GM23338 (cell line): ENCODE results near the gene CARNS1. TPM values are rescaled to one million over a fixed set of nuclear protein-coding genes. Genes with fewer than 3 reads are reported as not detected.

Experiments
- ATAC-seq: fragments of 200-7000 bp; cut with Tn5 transposase; 3 replicates; pipeline ENCODE4 v1.9.1; 2020
- DNase-seq: peaks from one replicate; pipeline ENCODE4 v3.0.0-alpha.2; 2015; ENCODE audit warnings: low spot score
- H2AFZ ChIP-seq: fragments of 200-600 bp; sonication (generic); 2 replicates; pipeline ENCODE4 v1.8.0; 2016; ENCODE audit warnings: antibody characterized with exemption, mild to moderate bottlenecking, moderate library complexity
- H3F3A ChIP-seq: fragments of 200-600 bp; sonication (generic); replicated peaks from 2 replicates; pipeline ENCODE4 v1.8.0; 2017; ENCODE audit warnings: antibody characterized with exemption, mixed run types, low read depth
- H3K27ac ChIP-seq: fragments of 200-600 bp; sonication (generic); 2 replicates; pipeline ENCODE4 v1.6.1; 2016; ENCODE audit warnings: low read depth
- H3K27me3 ChIP-seq: fragments of 200-600 bp; sonication (generic); 2 replicates; pipeline ENCODE4 v1.8.0; 2016; ENCODE audit warnings: mild to moderate bottlenecking, mixed run types, moderate library complexity; ENCODE audit not compliant: insufficient read depth
- H3K36me3 ChIP-seq: fragments of 200-600 bp; sonication (generic); 2 replicates; pipeline ENCODE4 v1.8.0; 2016; ENCODE audit warnings: mild to moderate bottlenecking; ENCODE audit not compliant: insufficient read depth
- H3K4me1 ChIP-seq: fragments of 200-600 bp; sonication (generic); 2 replicates; pipeline ENCODE4 v1.8.0; 2016; ENCODE audit warnings: mild to moderate bottlenecking, moderate library complexity; ENCODE audit not compliant: insufficient read depth
- H3K4me2 ChIP-seq: fragments of 200-600 bp; sonication (generic); 2 replicates; pipeline ENCODE4 v1.7.1; 2017; ENCODE audit warnings: mixed run types
- H3K4me3 ChIP-seq: fragments of 200-600 bp; sonication (generic); 2 replicates; pipeline ENCODE4 v1.6.1; 2016; ENCODE audit warnings: mixed run types
- H3K79me2 ChIP-seq: fragments of 200-600 bp; sonication (generic); replicated peaks from 2 replicates; pipeline ENCODE4 v1.8.0; 2017; ENCODE audit warnings: mild to moderate bottlenecking; ENCODE audit not compliant: insufficient read depth
- H3K9me2 ChIP-seq: fragments of 200-600 bp; sonication (generic); 2 replicates; pipeline ENCODE4 v1.8.0; 2017; ENCODE audit not compliant: insufficient read depth
- H4K20me1 ChIP-seq: fragments of 200-600 bp; sonication (generic); replicated peaks from 2 replicates; pipeline ENCODE4 v1.8.0; 2017; ENCODE audit warnings: mild to moderate bottlenecking; ENCODE audit not compliant: insufficient read depth
- H3K27ac Mint-ChIP-seq: 2 replicates; pipeline ENCODE4 v1.8.0; 2020; ENCODE audit warnings: inconsistent platforms, mild to moderate bottlenecking, moderate library complexity, mixed read lengths
- H3K27me3 Mint-ChIP-seq: 3 replicates; pipeline ENCODE4 v1.8.0; 2022; ENCODE audit warnings: low read depth, mild to moderate bottlenecking, moderate library complexity, mixed read lengths, inconsistent platforms; ENCODE audit not compliant: insufficient read depth, poor library complexity
- H3K36me3 Mint-ChIP-seq: 3 replicates; pipeline ENCODE4 v1.8.0; 2021; ENCODE audit warnings: low read depth, mild to moderate bottlenecking, inconsistent platforms, moderate library complexity, mixed read lengths
- H3K4me1 Mint-ChIP-seq: 3 replicates; pipeline ENCODE4 v1.8.0; 2020; ENCODE audit warnings: mild to moderate bottlenecking, inconsistent platforms, mixed read lengths
- H3K4me3 Mint-ChIP-seq: 3 replicates; pipeline ENCODE4 v1.8.0; 2021; ENCODE audit warnings: moderate library complexity, mild to moderate bottlenecking, inconsistent platforms, mixed read lengths
- H3K9me3 Mint-ChIP-seq: 3 replicates; pipeline ENCODE4 v1.8.0; 2020; ENCODE audit warnings: moderate library complexity, mild to moderate bottlenecking, inconsistent platforms, mixed read lengths
- CREB1 ChIP-seq: fragments of 250-450 bp; sonication (Bioruptor Pico); IDR thresholded peaks from 2 replicates; pipeline ENCODE4 v1.5.0; 2020; ENCODE audit warnings: low read depth, mild to moderate bottlenecking, moderate library complexity
- CTCF ChIP-seq, 2 experiments: fragments of 200-600 bp in 1 of 2; sonication (generic) in 1 of 2; conservative IDR thresholded peaks; 2 replicates each; pipeline versions ENCODE4 v1.5.1 to v1.6.1; 2016 to 2017; ENCODE audit warnings: antibody characterized with exemption in 2 of 2, low read depth in 2 of 2, mild to moderate bottlenecking in 2 of 2, moderate library complexity in 1 of 2
- EZH2 ChIP-seq: fragments of 200-600 bp; sonication (generic); IDR thresholded peaks from one replicate; pipeline ENCODE4 v1.8.0; 2017; ENCODE audit warnings: antibody characterized with exemption, mild to moderate bottlenecking, low read depth; ENCODE audit not compliant: unreplicated experiment
- EZH2phosphoT487 ChIP-seq: fragments of 200-600 bp; sonication (generic); IDR thresholded peaks from one replicate; pipeline ENCODE4 v1.8.1; 2018; ENCODE audit warnings: antibody characterized with exemption; ENCODE audit not compliant: unreplicated experiment
- POLR2AphosphoS5 ChIP-seq: IDR thresholded peaks from 2 replicates; pipeline ENCODE4 v1.6.1; 2016; ENCODE audit warnings: antibody characterized with exemption, low read depth
- REST ChIP-seq: IDR thresholded peaks from one replicate; pipeline ENCODE4 v1.6.1; 2018; ENCODE audit warnings: antibody characterized with exemption; ENCODE audit not compliant: unreplicated experiment
- ZNF114 ChIP-seq: fragments of 250-450 bp; sonication (Bioruptor Pico); IDR thresholded peaks from 2 replicates; pipeline ENCODE4 v1.5.0; 2020; ENCODE audit warnings: mild to moderate bottlenecking, moderate library complexity
- polyA plus RNA-seq: library from polyadenylated mRNA; unstranded; fragments of >200 nt; fragmentation: Nextera tagmentation; extraction: Ambion mirVana; gene quantifications from 2 replicates; pipeline ENCODE4 v1.2.1, GENCODE V29; 2016
- total RNA-seq: library from RNA; depleted of rRNA; stranded (reverse); fragments of >200 nt; shearing (Covaris generic); gene quantifications from 2 replicates; pipeline ENCODE4 v1.2.3, GENCODE V29; 2014

Gene CARNS1
- total and polyA plus RNA-seq, 2 experiments from 2014 or later: 0.52 to 0.76 TPM

GRCh38 chr11:67449116-67449844 lies 33.8 kb downstream of the CARNS1 start:
- H3K79me2 ChIP-seq: no peaks in the 10 kb centered on the region
- H3K27me3 ChIP-seq: no peaks in the 10 kb centered on the region
- Mint-ChIP-seq H3K9me3 (no peaks in the 10 kb centered on the region), H3K27ac (no peak overlapping the region), H3K4me1 (no peaks in the 10 kb centered on the region), H3K4me3 (no peak overlapping the region), H3K27me3 (peaks cover 20% of the 10 kb centered on the region), H3K36me3 (no peaks in the 10 kb centered on the region)
- H3K9me2 ChIP-seq: no peaks in the 10 kb centered on the region
- H3K36me3 ChIP-seq: no peaks in the 10 kb centered on the region
- no peak overlapping the region for H3K27ac ChIP-seq
- no peaks in the 10 kb centered on the region for H4K20me1 ChIP-seq
- no peak overlapping the region for H3K4me2 ChIP-seq
- H2AFZ ChIP-seq: no peak overlapping the region
- TF ChIP-seq POLR2AphosphoS5 (no peak), ZNF114 (CRISPR knock-in tag) (no peak)
- H3K4me1 ChIP-seq: 0 out of 2 replicates have a peak, but pooled peaks cover under 1% of the 10 kb centered on the region
- no peak for ATAC-seq
- no peaks in the 10 kb centered on the region for H3F3A ChIP-seq
- no peak for DNase-seq
- no peak overlapping the region for H3K4me3 ChIP-seq

GRCh38 chr11:67450796-67451657 lies 35.5 kb downstream of the CARNS1 start:
- Histone ChIP-seq H2AFZ (no peak overlapping the region), H3K4me1 (no peaks in the 10 kb centered on the region), H3K4me2 (no peak overlapping the region), H3F3A (no peaks in the 10 kb centered on the region), H3K79me2 (no peaks in the 10 kb centered on the region), H3K4me3 (no peak overlapping the region), H3K27ac (no peak overlapping the region), H3K27me3 (no peaks in the 10 kb centered on the region), H3K36me3 (no peaks in the 10 kb centered on the region), H3K9me2 (no peaks in the 10 kb centered on the region), H4K20me1 (no peaks in the 10 kb centered on the region)
- ATAC-seq: no peak
- Mint-ChIP-seq H3K4me1 (no peaks in the 10 kb centered on the region), H3K27ac (no peak overlapping the region), H3K9me3 (no peaks in the 10 kb centered on the region), H3K27me3 (peaks cover 16% of the 10 kb centered on the region), H3K4me3 (no peak overlapping the region), H3K36me3 (no peaks in the 10 kb centered on the region)
- no peak for DNase-seq
- no peak for TF ChIP-seq EZH2
- no peak for TF ChIP-seq POLR2AphosphoS5
- TF ChIP-seq CTCF (conservative IDR thresholded peaks at IDR 0.05; ENCODE audit: low read depth in 2 of 2): no peak

GRCh38 chr11:67451658-67451976 lies 36.1 kb downstream of the CARNS1 start:
- H3K9me3 Mint-ChIP-seq: no peaks in the 10 kb centered on the region
- Histone ChIP-seq H3K79me2 (no peaks in the 10 kb centered on the region), H3F3A (no peaks in the 10 kb centered on the region), H3K27ac (no peak overlapping the region), H4K20me1 (no peaks in the 10 kb centered on the region), H3K9me2 (no peaks in the 10 kb centered on the region), H3K4me1 (no peaks in the 10 kb centered on the region), H3K36me3 (no peaks in the 10 kb centered on the region), H3K27me3 (no peaks in the 10 kb centered on the region), H3K4me3 (no peak overlapping the region), H3K4me2 (no peak overlapping the region), H2AFZ (no peak overlapping the region)
- no peak for ATAC-seq
- no peaks in the 10 kb centered on the region for H3K36me3 Mint-ChIP-seq
- no peak overlapping the region for H3K4me3 Mint-ChIP-seq
- peaks cover 14% of the 10 kb centered on the region for H3K27me3 Mint-ChIP-seq
- H3K27ac Mint-ChIP-seq: no peak overlapping the region
- no peak for DNase-seq
- H3K4me1 Mint-ChIP-seq: no peaks in the 10 kb centered on the region
- TF ChIP-seq EZH2phosphoT487: no peak
- no peak for TF ChIP-seq REST
- TF ChIP-seq CREB1 (CRISPR knock-in tag): no peak
- TF ChIP-seq EZH2: no peak
